Measurements from ENCODE around the gene B4GALT3. TPM values are rescaled to one million over a fixed set of nuclear protein-coding genes. Genes with fewer than 3 reads are reported as not detected.

The B4GALT3 gene
- total RNA-seq, 1 donor from 2014 or later: 9.5 TPM

GRCh38 chr1:161199506-161200139, 22.3 kb upstream of the B4GALT3 start:
- Histone ChIP-seq H3K27ac (no peak overlapping the region), H3K9me3 (ENCODE audit: low read depth) (no peaks in the 10 kb centered on the region), H3K4me3 (peak overlapping the region; percentile 40), H4K20me1 (ENCODE audit: low read depth) (no peaks in the 10 kb centered on the region), H3K27me3 (no peaks in the 10 kb centered on the region), H3F3A (ENCODE audit: low read depth) (peaks cover 46% of the 10 kb centered on the region), H3K9ac (no peak overlapping the region), H3K79me2 (ENCODE audit: low read depth) (peaks cover 24% of the 10 kb centered on the region), H3K36me3 (peaks cover 9% of the 10 kb centered on the region), H3K4me1 (peaks cover 66% of the 10 kb centered on the region), H2AFZ (replicated peaks) (peak overlapping the region; percentile 60), H3K4me2 (peak overlapping the region; percentile 83)
- Mint-ChIP-seq H3K9me3 (no peaks in the 10 kb centered on the region), H3K27me3 (ENCODE audit: insufficient read depth, low read depth) (peaks cover 3% of the 10 kb centered on the region), H3K36me3 (peaks cover 6% of the 10 kb centered on the region), H3K4me3 (peak overlapping the region; percentile 52), H3K27ac (no peak overlapping the region), H3K4me1 (peaks cover 70% of the 10 kb centered on the region)
- DNase-seq (ENCODE audit: low spot score): no peak
- no peak for TF ChIP-seq EZH2 (IDR thresholded peaks at IDR 0.05)
- TF ChIP-seq, protein P1, sequence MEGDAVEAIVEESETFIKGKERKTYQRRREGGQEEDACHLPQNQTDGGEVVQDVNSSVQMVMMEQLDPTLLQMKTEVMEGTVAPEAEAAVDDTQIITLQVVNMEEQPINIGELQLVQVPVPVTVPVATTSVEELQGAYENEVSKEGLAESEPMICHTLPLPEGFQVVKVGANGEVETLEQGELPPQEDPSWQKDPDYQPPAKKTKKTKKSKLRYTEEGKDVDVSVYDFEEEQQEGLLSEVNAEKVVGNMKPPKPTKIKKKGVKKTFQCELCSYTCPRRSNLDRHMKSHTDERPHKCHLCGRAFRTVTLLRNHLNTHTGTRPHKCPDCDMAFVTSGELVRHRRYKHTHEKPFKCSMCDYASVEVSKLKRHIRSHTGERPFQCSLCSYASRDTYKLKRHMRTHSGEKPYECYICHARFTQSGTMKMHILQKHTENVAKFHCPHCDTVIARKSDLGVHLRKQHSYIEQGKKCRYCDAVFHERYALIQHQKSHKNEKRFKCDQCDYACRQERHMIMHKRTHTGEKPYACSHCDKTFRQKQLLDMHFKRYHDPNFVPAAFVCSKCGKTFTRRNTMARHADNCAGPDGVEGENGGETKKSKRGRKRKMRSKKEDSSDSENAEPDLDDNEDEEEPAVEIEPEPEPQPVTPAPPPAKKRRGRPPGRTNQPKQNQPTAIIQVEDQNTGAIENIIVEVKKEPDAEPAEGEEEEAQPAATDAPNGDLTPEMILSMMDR (IDR thresholded peaks at IDR 0.05): no peak
- TF ChIP-seq EZH2phosphoT487 (IDR thresholded peaks at IDR 0.05): no peak

- Histone ChIP-seq H2AFZ (replicated peaks) (peak within 1 kb of the TSS; percentile 60), H3K27me3 (no peaks in the 10 kb centered on the region), H3K36me3 (peaks cover 3% of the 10 kb centered on the region), H3K27ac (no peak within 1 kb of the TSS), H3K4me2 (peak within 1 kb of the TSS; percentile 83), H3K4me3 (peak within 1 kb of the TSS; percentile 40), H3K9ac (no peak within 1 kb of the TSS), H3K79me2 (ENCODE audit: low read depth) (peaks cover 17% of the 10 kb centered on the region), H3K9me3 (ENCODE audit: low read depth) (no peaks in the 10 kb centered on the region), H3K4me1 (peaks cover 66% of the 10 kb centered on the region), H3F3A (ENCODE audit: low read depth) (peaks cover 45% of the 10 kb centered on the region), H4K20me1 (ENCODE audit: low read depth) (no peaks in the 10 kb centered on the region)
- peak; percentile 74 for DNase-seq (ENCODE audit: low spot score)
- Mint-ChIP-seq H3K4me1 (peaks cover 67% of the 10 kb centered on the region), H3K9me3 (no peaks in the 10 kb centered on the region), H3K27me3 (ENCODE audit: insufficient read depth, low read depth) (peaks cover 3% of the 10 kb centered on the region), H3K36me3 (peaks cover under 1% of the 10 kb centered on the region), H3K4me3 (peak within 1 kb of the TSS; percentile 52), H3K27ac (peak within 1 kb of the TSS; percentile 90)
- TF ChIP-seq EZH2 (IDR thresholded peaks at IDR 0.05) (no peak), EZH2phosphoT487 (IDR thresholded peaks at IDR 0.05) (no peak)
- TF ChIP-seq, protein P1 (IDR thresholded peaks at IDR 0.05): no peak
Measured at GRCh38 chr1:161198897-161199431, 21.7 kb upstream of the B4GALT3 start, which contains the start of gene ADAMTS4. Gene ADAMTS4 (minus strand): TSS chr1:161199054. CDS start chr1:161198627, 427 bp downstream.

DNA sequence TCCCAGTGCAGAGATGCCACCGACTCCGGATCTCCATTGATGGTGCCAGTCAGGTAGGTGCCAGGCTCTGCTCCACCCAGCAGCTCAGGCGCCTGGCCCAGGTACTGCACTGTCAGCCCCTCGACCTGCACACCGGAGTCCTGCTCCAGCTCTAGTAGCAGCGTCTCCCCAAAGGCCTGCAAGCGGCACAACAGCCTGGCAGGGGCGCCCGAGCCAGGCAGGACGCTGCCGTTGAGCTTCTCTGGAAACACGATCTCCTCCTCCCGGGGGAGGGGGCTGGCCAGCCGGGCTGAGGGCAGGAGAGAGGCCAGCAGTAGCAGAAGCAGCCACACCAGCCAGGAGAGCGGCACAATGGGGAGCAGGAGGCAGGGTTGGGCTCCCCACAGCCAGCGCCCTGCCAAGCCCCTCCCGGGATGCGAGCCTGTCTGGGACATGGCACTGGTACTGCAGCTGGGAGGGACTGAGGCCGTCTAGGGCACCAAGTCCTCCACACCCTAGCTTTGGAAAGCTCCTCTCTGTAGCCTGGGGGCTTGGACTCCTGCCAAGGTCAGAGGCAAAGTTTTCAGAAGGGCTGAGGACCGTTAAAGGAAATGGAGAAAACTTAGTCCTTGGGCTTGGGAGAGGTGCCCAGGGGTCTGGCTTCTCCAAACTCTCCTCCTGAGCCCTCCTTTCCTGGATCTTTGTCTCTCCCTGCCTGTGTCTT, 21.0 kb upstream of the B4GALT3 start:
- H3K9ac ChIP-seq: no peak overlapping the region
- Mint-ChIP-seq H3K4me3 (peak overlapping the region; percentile 28), H3K9me3 (no peaks in the 10 kb centered on the region), H3K27me3 (ENCODE audit: insufficient read depth, low read depth) (peaks cover 3% of the 10 kb centered on the region), H3K27ac (peak overlapping the region; percentile 57), H3K4me1 (peaks cover 61% of the 10 kb centered on the region), H3K36me3 (no peaks in the 10 kb centered on the region)
- H3K9me3 ChIP-seq (ENCODE audit: low read depth): no peaks in the 10 kb centered on the region
- H3K4me2 ChIP-seq: peak overlapping the region; percentile 83
- H3K79me2 ChIP-seq (ENCODE audit: low read depth): peaks cover 11% of the 10 kb centered on the region
- no peak overlapping the region for H3K27ac ChIP-seq
- H4K20me1 ChIP-seq (ENCODE audit: low read depth): no peaks in the 10 kb centered on the region
- peak overlapping the region; percentile 40 for H3K4me3 ChIP-seq
- no peaks in the 10 kb centered on the region for H3K36me3 ChIP-seq
- peaks cover 42% of the 10 kb centered on the region for H3F3A ChIP-seq (ENCODE audit: low read depth)
- peak; percentile 87 for DNase-seq (ENCODE audit: low spot score)
- no peaks in the 10 kb centered on the region for H3K27me3 ChIP-seq
- peaks cover 65% of the 10 kb centered on the region for H3K4me1 ChIP-seq
- H2AFZ ChIP-seq (replicated peaks): peak overlapping the region; percentile 60
- TF ChIP-seq EZH2 (IDR thresholded peaks at IDR 0.05) (no peak), EZH2phosphoT487 (IDR thresholded peaks at IDR 0.05) (no peak)
- TF ChIP-seq, protein P1 (IDR thresholded peaks at IDR 0.05): peak; percentile 32

Measured in neural progenitor cell (in vitro differentiated cells).